ENCODE measurements around the gene CNTNAP2.
"Not testable (repeated sequence)": the region's sequence is repeated elsewhere in the genome, so short reads cannot be mapped to it uniquely, and the experiment has no call there.

Gene CNTNAP2

DNA sequence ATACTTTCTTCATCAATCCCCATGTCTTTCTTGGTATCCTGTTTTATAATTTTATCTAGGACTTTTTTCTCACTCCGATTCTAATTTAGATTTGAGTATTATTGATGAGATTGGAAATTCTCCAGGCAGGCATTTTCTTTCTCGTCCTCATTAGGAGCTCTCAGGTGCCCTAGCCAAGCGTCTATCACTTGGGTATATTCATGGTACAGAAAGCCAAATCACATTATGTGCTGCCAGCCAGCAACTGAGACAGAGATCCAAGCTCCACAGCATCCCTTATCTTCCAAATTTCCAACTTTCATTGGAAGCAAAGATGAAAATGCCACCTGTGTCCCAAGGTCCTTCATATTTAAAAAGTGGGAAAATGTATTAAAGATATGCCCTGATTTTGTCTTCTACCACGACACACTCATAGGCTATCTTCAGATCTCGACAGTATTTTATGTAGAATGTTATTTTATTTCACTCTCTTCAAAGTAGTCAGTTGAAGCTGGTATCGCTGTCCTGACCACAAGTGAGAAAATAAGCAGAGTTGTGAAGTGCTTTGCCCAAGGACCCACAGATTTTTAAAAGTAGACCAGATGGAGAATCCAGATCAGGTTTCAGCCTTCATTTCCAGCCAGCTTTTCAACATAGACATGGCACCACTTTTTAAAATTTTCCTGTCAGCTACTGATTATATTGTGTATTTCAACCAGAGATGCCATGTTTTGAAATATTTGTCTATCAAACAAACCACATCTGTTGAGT is 773.4 kb downstream of the CNTNAP2 start:
- no peak for DNase-seq (ENCODE audit: low read depth)

DNA sequence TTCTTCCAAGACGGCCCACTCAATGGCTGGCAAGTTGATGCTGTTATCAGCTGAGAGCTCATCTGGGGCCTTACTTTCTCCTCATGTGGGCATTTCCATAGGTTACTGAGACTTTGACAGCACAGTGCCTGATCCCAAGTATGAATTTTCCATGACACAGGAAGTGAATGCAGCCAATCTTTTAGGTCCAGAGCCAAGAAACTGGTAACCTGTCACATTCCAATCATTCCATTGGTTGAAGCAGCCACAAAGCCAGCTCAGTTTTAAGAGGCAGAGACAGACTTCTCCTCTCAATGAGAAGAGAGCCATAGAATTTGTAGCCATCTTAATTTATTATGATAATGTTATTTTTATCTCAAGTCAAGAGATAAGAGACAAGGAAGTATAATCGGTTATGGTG is 775.5 kb downstream of the CNTNAP2 start:
- DNase-seq (ENCODE audit: low read depth) = no peak

DNA sequence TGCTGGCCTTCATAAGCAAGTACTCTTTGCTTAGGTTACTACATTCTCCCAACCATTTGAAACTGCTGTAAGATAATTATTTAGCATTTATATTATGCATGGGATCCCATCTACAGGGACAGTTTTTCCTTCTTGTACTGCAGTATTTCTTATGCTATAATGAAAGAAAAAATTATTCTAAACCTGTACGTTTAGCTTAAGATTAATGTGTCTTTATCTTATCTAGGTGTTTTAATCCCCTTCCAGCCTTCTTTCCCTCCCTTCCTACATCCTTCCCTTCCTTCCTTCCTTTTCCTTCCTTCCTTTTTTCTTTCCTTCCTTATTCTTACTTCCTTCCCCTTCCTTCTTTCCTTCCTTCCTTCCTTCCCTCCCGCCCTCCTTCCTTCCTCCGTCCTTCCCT is 778.3 kb downstream of the CNTNAP2 start:
- no peak for DNase-seq (ENCODE audit: low read depth)

DNA sequence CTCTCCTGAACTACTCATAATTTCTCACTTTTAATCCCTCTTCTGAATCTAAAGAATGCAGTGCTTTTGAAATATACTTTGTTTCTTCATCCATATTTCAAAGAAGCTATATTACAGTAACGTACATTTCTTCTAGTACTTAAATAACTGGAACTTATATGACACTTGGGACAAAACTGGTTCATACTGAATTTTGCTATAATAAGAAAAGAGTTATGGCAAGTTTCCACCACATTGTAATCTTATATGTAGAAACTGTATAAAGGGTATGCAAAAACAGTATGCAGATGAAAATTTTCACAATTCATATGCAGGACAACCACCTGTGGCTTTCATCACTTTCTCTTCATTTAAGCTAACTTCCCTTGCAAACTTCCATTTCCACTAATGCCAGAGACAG is 785.7 kb downstream of the CNTNAP2 start:
- no peak for DNase-seq (ENCODE audit: low read depth)

DNA sequence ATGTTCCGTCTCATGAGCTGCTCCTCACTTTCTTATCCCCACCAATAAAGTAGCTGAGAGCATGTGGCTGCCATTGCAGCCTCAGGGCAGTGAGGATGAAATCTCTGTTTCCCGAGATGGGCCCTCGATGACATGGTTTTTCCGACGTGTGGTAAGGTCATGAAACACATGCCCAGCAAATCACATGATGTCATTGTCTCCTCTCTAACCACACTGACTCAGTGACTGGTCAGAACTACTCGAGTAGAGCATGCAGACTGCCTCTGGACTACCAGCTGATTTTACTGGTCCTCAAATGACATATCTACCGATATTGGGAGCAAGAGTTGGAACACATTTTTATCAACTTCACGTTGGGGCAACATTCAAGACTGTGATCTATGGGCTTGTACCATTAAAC is 786.1 kb downstream of the CNTNAP2 start:
- no peak for DNase-seq (ENCODE audit: low read depth)

DNA sequence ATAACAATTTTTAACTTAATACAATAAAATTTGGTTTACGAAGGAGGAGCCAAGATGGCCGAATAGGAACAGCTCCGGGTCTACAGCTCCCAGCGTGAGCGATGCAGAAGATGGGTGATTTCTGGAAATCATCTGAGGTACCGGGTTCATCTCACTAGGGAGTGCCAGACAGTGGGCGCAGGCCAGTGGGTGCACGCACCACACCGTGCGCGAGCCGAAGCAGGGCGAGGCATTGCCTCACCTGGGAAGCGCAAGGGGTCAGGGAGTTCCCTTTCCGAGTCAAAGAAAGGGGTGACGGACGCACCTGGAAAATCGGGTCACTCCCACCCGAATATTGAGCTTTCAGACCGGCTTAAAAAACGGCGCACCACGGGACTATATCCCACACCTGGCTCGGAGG is 789.1 kb downstream of the CNTNAP2 start:
- DNase-seq (ENCODE audit: low read depth) = not testable (repeated sequence)

DNA sequence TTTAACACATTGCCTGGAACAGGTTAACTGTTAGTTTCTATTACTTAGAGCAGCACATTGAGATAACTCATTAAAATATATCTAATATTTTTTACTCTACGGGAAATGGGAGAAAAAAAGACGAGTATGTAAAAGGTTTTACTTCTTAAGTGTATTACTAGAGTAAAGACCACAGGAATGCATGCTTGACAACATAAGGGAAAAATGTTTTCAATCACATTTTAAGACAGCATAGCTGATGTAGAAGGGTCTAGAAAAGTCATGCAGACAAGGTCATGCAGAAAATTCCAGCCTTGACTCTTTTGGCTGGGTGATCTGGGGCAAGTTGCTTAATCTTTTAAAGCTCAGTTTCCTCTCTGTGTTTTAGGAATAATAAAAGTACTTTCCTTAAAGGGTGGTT is 806.2 kb downstream of the CNTNAP2 start:
- no peak for DNase-seq (ENCODE audit: low read depth)

DNA sequence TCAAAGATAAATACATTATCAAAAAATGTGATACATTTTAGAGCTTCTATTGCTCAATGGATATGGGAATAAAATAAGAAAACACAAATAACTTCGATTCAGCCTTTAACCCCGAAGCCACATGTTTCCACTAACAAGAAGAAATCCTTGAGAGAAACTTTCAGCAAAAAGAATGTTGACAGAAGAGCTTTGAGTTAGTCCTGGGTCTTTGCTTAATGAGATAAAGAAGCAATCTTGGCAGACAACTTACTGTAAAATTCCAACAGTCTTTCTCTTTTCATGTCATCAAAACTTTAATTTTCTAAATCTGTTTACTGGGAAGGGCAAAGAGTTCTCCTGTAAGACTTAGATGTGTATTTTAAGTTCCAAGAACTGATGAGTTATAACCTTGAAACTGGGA is 810.2 kb downstream of the CNTNAP2 start:
- DNase-seq (ENCODE audit: low read depth) = no peak

DNA sequence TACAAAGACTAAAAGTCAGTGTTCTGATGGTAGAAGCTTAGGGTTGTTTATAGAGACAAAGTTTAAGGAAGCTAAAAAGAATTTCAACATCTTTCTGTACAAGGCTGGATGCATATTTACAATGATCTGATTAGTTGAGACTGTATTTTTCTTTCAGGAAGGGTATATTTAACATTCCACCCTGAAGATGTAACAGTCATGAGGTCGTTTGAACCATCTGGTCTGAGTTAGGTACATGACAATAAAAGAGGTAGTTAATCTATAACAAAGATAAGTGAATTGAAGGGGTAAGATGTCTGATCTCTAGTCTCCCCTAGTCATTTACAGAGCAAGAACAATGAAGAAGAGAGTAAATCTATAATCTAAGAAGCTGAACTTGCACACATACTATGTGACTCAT is 821.2 kb downstream of the CNTNAP2 start:
- DNase-seq (ENCODE audit: low read depth) = no peak

DNA sequence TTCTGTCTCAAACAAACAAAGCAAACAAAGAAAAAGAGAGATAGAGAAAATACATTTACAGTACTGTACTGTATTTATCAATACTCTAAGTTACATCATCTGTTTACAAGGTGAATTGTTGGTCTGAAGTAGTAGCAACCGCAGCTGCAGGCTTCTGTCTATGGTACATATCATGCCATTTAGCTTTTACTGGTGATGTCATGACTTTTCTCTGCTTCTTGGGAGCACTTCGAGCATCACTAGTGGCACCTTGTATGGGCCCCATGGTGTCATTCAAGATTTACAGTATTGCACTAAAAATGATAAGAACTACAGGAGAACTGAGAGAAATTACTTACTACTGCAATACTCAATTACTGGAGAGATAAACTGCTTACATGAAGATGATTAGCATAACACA is 826.9 kb downstream of the CNTNAP2 start:
- no peak for DNase-seq (ENCODE audit: low read depth)

DNA sequence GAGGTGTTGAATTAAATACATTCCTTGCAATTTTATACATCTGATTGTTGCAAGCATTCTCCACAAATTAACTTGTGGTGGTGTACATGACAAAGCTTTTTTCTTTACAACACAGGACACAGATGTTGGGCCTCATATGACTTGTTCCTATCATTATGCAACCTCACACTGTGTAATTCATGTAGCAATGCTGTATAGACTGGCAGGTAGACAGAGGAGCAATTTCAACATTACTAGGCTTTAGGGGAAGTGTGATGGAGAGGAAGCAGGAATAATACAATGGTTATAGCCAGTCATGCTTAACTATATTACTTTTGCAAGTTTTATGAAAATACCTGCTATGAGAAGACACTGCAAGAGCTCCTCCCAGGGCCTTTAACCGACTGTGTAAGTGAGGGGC is 832.1 kb downstream of the CNTNAP2 start:
- no peak for DNase-seq (ENCODE audit: low read depth)

DNA sequence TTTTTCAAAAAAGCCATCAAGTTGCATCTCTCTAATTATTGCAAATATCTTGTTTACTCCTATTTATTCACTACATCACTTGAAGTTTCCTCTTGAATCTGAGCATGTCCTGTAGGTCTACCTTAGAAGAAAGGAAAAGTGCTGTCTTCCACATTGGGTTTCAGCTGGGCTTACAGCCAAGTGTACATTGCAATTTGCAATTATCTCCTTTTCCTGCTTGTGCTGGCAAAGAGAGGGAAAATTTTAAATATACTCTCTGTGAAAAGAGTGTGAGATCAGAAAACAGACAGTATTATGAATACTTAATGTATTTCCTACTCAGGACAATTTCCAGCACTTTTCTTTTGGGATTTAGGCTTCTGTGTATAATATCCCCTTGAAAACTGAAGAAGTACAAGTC is 839.7 kb downstream of the CNTNAP2 start:
- no peak for DNase-seq (ENCODE audit: low read depth)

DNA sequence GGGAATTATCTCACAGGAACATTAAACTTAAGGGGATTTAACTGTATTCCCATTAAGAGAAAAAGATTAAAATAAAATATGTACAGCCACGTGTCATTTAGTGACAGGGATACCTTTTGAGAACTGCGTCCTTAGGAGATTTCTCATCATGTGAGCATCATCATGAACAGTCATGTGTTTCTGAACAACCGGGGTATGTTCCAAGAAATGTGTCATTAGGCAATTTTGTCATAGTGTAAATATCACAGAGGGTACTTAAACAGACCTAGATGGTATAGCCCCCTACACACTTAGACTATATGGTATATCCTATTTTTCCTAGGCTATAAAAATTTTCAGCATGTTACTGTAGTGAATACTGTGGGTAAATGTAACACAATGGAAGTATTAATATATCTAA is 840.3 kb downstream of the CNTNAP2 start:
- DNase-seq (ENCODE audit: low read depth) = no peak

DNA sequence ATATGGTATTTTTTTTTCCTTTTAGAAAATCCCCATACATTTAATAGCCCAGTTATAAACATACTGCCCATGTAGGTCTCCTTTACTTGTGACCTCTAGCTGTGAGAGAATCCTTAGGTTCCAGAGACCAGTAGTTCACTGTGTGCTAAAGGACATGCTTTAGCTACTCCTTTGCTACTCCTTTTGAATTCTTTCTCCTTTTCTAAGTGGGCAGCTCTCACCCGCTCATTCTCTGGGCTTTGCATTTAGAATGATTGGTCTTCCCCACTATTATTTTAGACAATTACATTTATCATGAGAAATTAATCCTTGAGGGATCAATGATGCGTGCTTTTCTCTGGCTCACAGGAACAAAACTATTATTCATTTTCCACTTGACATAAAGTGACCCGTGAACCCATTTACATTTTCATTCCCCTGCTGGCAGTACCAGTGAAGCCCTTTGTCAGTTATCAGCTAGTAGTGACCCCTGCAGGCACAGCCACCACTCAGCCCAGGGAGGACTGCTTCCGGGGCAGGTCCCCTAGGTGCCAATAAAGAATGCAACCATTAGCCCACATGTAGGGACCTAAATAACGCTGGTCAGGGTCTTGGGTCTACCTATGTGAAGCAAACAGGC is 844.3 kb downstream of the CNTNAP2 start:
- DNase-seq (ENCODE audit: low read depth) = no peak

DNA sequence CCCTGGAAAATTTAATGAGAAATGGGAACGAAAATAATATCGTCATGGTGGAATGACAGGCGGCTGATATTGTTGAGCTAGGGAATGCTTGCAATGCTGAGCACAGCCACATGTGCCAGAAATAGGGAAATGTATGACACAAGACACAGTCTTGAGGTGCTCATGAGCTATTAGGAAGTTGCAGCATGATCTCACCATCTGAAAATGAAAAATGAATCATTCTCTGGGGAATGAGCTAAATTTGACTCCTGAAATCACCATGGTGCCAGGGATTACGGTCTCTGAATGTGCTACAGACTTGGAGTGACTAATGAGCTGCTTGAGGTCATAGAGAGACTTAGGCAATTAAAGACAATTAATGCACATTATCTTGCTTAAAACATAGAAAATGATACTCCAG is 845.0 kb downstream of the CNTNAP2 start:
- peak; percentile 60 for DNase-seq (ENCODE audit: low read depth)

DNA sequence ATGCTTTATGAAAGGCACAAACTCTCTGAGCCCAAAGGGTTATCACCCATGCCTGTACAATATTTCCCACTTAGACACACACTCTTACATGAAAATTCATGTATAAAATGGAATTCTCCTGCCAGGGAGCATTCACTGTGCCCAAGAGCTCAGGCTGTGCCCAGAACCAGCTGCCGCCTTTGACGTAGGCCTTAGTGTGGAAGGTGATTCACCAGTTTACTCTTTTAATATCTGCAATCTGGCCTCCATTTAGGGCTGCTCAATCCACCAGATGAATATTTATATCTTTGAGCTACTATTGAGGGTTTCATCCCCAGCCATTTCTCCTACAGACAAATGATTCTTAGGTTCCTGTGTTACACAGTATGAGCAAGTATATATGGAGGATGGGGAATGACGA is 849.7 kb downstream of the CNTNAP2 start:
- no peak for DNase-seq (ENCODE audit: low read depth)

DNA sequence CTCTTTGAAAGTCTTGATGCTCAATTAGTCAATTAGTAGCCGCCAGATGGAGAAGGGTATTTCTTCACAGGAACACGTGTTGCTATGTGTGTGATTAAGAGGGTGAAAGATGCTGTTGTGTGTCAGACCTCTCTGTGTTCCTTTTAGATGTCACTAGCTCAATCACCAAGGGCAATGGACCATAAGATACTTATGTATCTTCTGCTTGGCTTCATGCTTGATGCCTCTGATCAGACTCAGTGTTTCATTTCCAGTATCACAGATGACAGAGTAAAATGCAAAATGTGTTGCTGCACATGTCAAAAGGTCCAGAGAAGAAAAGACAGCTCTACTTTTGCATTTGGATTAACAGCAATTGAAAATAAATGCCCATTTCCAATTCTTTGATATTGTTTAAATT is 865.9 kb downstream of the CNTNAP2 start:
- no peak for DNase-seq (ENCODE audit: low read depth)

DNA sequence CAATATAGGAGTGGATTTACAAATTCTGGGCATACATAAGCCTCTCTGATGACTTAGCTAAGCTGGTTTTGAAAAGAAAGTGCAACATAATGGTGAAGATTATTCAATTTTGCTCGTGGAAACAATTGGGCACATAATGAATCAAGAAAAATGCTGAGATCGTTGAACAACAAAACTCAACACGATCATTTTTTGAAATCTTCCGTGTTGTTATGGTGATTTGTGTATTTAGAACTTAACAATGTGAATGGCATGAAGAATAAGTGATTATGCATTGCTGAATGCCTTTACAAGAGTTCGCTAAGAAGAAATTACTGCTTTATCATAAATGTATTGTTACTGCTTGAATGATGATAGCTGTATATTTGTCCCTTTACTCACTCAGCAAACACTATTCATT is 875.0 kb downstream of the CNTNAP2 start:
- no peak for DNase-seq (ENCODE audit: low read depth)

DNA sequence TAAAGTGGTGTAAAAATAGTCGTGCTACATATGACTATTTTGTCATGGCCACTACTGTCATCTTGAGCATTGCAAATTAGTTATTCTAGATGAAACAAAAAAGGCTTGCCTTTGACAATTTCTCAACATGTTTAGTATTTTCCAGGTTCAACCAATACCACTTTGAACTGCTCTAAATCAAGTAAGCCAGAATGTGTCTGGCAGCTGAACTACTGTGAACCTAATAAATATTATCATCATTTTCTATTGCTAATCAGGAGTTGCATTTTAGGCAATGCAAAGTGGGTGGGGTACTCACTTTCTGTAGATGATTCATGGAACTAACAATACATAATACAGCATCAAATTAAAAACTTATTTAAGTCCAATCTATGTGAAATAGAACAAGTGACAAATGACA is 877.2 kb downstream of the CNTNAP2 start:
- DNase-seq (ENCODE audit: low read depth) = no peak

DNA sequence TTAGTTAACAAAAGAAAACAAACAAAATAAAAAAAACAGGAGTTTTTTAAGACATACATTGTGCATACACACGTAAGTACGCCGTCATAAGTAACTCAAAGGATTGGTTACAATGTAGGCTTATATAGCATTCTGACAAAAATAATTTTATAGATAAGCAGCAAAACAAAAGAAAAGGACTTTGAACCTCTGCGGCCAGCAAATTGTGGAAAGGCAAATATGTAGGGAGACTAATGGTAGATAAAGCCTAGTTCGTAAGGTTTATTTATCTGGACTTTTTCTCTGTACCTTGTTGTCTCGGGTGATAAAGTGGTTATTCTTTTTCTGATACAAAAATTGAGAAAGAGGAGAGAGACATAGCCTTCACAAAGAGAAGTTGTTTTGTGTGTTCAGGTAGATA is 891.9 kb downstream of the CNTNAP2 start:
- no peak for DNase-seq (ENCODE audit: low read depth)

DNA sequence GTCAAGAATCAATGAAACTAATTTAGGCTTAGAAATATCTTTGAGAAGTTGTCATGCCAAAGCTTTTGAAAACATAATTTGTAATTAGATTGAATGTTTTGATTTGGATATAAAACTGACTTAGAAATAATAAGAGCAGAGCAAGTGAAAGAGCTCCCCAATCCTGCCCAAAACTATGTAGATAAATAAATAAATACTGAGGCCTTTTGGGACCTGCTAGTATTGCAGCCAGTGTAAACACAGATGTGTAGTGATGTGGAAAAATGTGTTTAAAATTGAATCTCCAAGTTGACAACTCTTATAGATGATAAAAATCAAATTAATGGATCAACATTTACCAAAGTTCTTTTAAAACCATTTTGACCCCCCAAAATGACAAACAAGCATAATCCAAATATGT is 896.1 kb downstream of the CNTNAP2 start:
- DNase-seq (ENCODE audit: low read depth) = no peak

DNA sequence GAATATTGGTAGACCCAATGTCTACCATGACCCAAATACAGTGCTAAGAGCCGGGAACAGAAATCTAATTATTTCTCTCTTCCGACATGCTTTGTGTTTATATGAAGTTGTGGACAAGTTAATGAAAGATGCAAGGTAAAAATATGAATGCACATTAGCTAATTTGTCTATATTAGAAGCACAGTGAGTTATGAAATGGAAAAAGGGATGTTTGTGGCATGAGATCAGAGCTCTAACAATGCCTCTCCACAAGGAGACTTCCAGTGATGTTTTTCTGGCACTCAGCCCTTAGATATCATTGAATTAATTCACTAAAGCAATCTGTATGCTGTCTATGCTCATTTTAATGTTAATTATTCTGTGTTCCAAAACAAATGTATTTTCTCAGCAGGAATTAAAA is 897.2 kb downstream of the CNTNAP2 start:
- DNase-seq (ENCODE audit: low read depth) = no peak

DNA sequence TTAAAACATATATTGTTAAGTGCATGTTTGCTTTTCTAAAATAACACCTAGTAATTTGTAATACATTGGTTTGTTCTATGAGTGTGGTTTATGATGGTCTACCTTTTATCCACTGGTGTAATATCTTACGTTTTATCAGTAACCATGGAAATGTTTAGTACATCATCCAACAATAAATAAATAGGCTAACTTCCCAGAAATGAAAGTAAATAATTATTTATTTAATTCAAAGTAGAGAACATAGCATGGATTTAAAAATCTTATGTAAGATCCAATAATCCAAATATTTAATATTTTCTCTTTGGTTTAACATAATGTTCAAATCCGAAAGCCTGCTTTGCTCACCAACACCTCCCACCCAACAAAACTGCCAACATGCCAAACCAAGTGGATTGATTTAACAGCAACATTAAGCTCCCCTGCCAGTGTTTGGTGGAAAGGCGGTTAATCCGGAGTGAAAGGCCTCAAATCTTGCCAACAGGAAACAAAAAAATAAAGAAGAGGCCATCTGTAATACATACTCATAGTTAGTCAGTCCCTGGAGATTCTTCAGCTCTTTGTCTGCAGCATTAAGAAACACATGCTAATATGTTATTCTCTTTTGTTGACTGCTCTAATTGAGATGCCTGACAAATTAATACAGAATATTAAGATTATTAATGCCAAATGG is 897.8 kb downstream of the CNTNAP2 start:
- DNase-seq (ENCODE audit: low read depth) = no peak

DNA sequence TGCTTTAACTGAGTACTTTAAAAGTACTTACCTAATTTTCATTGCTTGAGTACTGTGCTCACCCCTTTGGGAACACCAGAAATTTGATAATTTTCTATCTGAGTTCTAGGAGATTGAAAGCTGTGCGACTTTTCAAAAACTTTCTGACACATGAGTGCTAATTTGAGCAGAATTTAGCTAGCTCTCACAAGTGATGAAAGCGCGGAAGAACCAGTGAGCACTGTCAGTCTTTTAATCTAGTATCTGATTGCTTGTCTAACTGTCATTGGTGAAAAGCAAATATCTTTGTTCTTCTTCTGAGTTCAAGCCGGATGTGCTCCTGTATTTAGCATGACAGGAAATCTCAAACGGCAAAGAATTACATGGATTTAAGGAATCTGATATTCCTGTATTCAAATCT is 899.4 kb downstream of the CNTNAP2 start:
- DNase-seq (ENCODE audit: low read depth) = no peak
